Liver (tissue), 9 donors: ENCODE data around the gene DACH1. TPM values are rescaled to one million over a fixed set of nuclear protein-coding genes. Genes with fewer than 3 reads are reported as not detected.

Experiments
- DNase-seq: peaks from one replicate; pipeline ENCODE4 v3.0.0-alpha.2; 2017; ENCODE audit warnings: low spot score
- H3K27ac ChIP-seq, 2 donors: one replicate each; pipeline ENCODE4 v1.7.0; 2013; ENCODE audit warnings: inconsistent platforms in 2 of 2, low read length in 2 of 2, control low read depth in 1 of 2, low read depth in 1 of 2, mild to moderate bottlenecking in 1 of 2
- H3K27me3 ChIP-seq, 4 donors: one replicate each; pipeline versions ENCODE4 v1.6.1 to v1.7.0; 2013; ENCODE audit warnings: low read length in 3 of 4, inconsistent platforms in 1 of 4, mild to moderate bottlenecking in 1 of 4, moderate library complexity in 1 of 4; ENCODE audit not compliant: control insufficient read depth in 4 of 4, insufficient read depth in 4 of 4
- H3K36me3 ChIP-seq, 4 donors: one replicate each; pipeline versions ENCODE4 v1.6.1 to v1.7.0; 2013; ENCODE audit warnings: low read length in 3 of 4, mild to moderate bottlenecking in 3 of 4, low read depth in 1 of 4, moderate library complexity in 1 of 4; ENCODE audit not compliant: control insufficient read depth in 4 of 4, insufficient read depth in 3 of 4
- H3K4me1 ChIP-seq, 4 donors: one replicate each; pipeline versions ENCODE4 v1.6.1 to v1.7.0; 2013; ENCODE audit warnings: low read length in 3 of 4, mild to moderate bottlenecking in 3 of 4, moderate library complexity in 1 of 4; ENCODE audit not compliant: control insufficient read depth in 4 of 4, insufficient read depth in 4 of 4
- H3K4me3 ChIP-seq, 3 donors: one replicate each; pipeline versions ENCODE4 v1.6.1 to v1.7.0; 2013; ENCODE audit warnings: low read length in 3 of 3, control low read depth in 1 of 3, low read depth in 1 of 3, mild to moderate bottlenecking in 1 of 3
- H3K9ac ChIP-seq, 2 donors: one replicate each; pipeline ENCODE4 v1.7.0; 2013; ENCODE audit warnings: low read length in 2 of 2, mild to moderate bottlenecking in 2 of 2, moderate library complexity in 2 of 2, control low read depth in 1 of 2, low read depth in 1 of 2
- H3K9me3 ChIP-seq, 4 donors: one replicate each; pipeline versions ENCODE4 v1.6.1 to v1.7.0; 2013; ENCODE audit warnings: low read length in 3 of 4; ENCODE audit not compliant: control insufficient read depth in 4 of 4
- ATF3 ChIP-seq: IDR thresholded peaks from 2 replicates; pipeline ENCODE4 v1.6.1; 2016; ENCODE audit warnings: antibody characterized with exemption
- CTCF ChIP-seq: fragments of 150-350 bp; IDR thresholded peaks from 2 replicates; pipeline ENCODE4 v1.5.1; 2017; ENCODE audit warnings: improper control_type of control experiment, low read depth, low read length; ENCODE audit not compliant: missing input control
- EGR1 ChIP-seq, 2 donors: IDR thresholded peaks; 2 replicates each; pipeline ENCODE4 v1.6.1; 2016 to 2018; ENCODE audit warnings: antibody characterized with exemption in 2 of 2, low read depth in 2 of 2
- FOXA1 ChIP-seq: IDR thresholded peaks from 2 replicates; pipeline ENCODE4 v1.6.1; 2016; ENCODE audit warnings: antibody characterized with exemption
- FOXA2 ChIP-seq: IDR thresholded peaks from 2 replicates; pipeline ENCODE4 v1.6.1; 2016; ENCODE audit warnings: antibody characterized with exemption
- GABPA ChIP-seq, 2 donors: IDR thresholded peaks in 1 of 2; conservative IDR thresholded peaks in 1 of 2; 2 replicates each; pipeline ENCODE4 v1.6.1; 2016; ENCODE audit warnings: antibody characterized with exemption in 2 of 2, mild to moderate bottlenecking in 1 of 2, moderate library complexity in 1 of 2
- HNF4A ChIP-seq, 2 donors: conservative IDR thresholded peaks; 2 replicates each; pipeline ENCODE4 v1.6.1; 2016; ENCODE audit warnings: antibody characterized with exemption in 2 of 2, mild to moderate bottlenecking in 2 of 2
- HNF4G ChIP-seq: IDR thresholded peaks from 2 replicates; pipeline ENCODE4 v1.6.1; 2016; ENCODE audit warnings: antibody characterized with exemption
- JUND ChIP-seq, 2 donors: IDR thresholded peaks; 2 replicates each; pipeline ENCODE4 v1.6.1; 2016; ENCODE audit warnings: antibody characterized with exemption in 2 of 2
- MAX ChIP-seq: IDR thresholded peaks from 2 replicates; pipeline ENCODE4 v1.6.1; 2016; ENCODE audit warnings: antibody characterized with exemption
- NR2F2 ChIP-seq: IDR thresholded peaks from 2 replicates; pipeline ENCODE4 v1.6.1; 2016; ENCODE audit warnings: antibody characterized with exemption
- RAD21 ChIP-seq, 2 donors: IDR thresholded peaks; 2 replicates each; pipeline ENCODE4 v1.6.1; 2016; ENCODE audit warnings: antibody characterized with exemption in 2 of 2, mild to moderate bottlenecking in 2 of 2
- REST ChIP-seq: IDR thresholded peaks from 2 replicates; pipeline ENCODE4 v1.6.1; 2016; ENCODE audit warnings: antibody characterized with exemption, mild to moderate bottlenecking
- RXRA ChIP-seq, 2 donors: IDR thresholded peaks; 2 replicates each; pipeline ENCODE4 v1.6.1; 2017 to 2018; ENCODE audit warnings: antibody characterized with exemption in 2 of 2, mild to moderate bottlenecking in 1 of 2
- SP1 ChIP-seq: IDR thresholded peaks from 2 replicates; pipeline ENCODE4 v1.6.1; 2018; ENCODE audit warnings: antibody characterized with exemption, mild to moderate bottlenecking
- TAF1 ChIP-seq: conservative IDR thresholded peaks from 2 replicates; pipeline ENCODE4 v1.6.1; 2016; ENCODE audit warnings: antibody characterized with exemption, mild to moderate bottlenecking
- YY1 ChIP-seq: IDR thresholded peaks from 2 replicates; pipeline ENCODE4 v1.6.1; 2016; ENCODE audit warnings: antibody characterized with exemption, mild to moderate bottlenecking
- ZBTB33 ChIP-seq: IDR thresholded peaks from 2 replicates; pipeline ENCODE4 v1.6.1; 2016; ENCODE audit warnings: antibody characterized with exemption
- WGBS: extraction: QIAGEN DNeasy Blood & Tissue Kit; methylation state at CpG from one replicate; pipeline ENCODE4 v1.1.7; 2013; 5-methylcytosine and 5-hydroxymethylcytosine counted together
- polyA plus RNA-seq, 2 donors: library from polyadenylated mRNA; stranded (reverse) in 1 of 2; unstranded in 1 of 2; fragments of 200-250 nt in 1 of 2; fragments of >200 nt in 1 of 2; fragmentation: Nextera tagmentation in 1 of 2; extraction: Ambion mirVana in 1 of 2; gene quantifications; one replicate each; pipeline versions ENCODE4 v1.2.1 to v1.2.3, GENCODE V29; 2013 to 2015
- total RNA-seq, 2 donors: library from RNA; depleted of rRNA; stranded (reverse); fragments of >200 nt; gene quantifications; one replicate each; pipeline ENCODE4 v1.2.3, GENCODE V29; 2014
- donor health status: healthy.
- donor health status: healthy.
- donor health status: healthy.
- donor health status: healthy.
- donor health status: healthy.

Gene DACH1
- total and polyA plus RNA-seq, 4 donors, result 0.28 to 1.9 (median 0.77) TPM

GRCh38 chr13:71828117-71828516, 38.9 kb downstream of the DACH1 start:
- no peaks in the 10 kb centered on the region for H3K4me1 ChIP-seq
- no peak overlapping the region for H3K27ac ChIP-seq
- no peak overlapping the region for H3K9ac ChIP-seq
- H3K36me3 ChIP-seq, result no peaks in the 10 kb centered on the region
- H3K9me3 ChIP-seq, result peaks cover 0 to 3% (median 0%) of the 10 kb centered on the region in 4 donors
- DNase-seq, result no peak
- no peak overlapping the region for H3K4me3 ChIP-seq
- no peak for TF ChIP-seq RAD21 (IDR thresholded peaks at IDR 0.05)
- TF ChIP-seq FOXA1, result no peak
- TF ChIP-seq HNF4A (conservative IDR thresholded peaks at IDR 0.05), result no peak
- TF ChIP-seq TAF1, result no peak
- TF ChIP-seq HNF4G, result no peak
- no peak for TF ChIP-seq CTCF
- TF ChIP-seq EGR1 (IDR thresholded peaks at IDR 0.05; ENCODE audit: low read depth in 2 of 2), result no peak
- H3K27me3 ChIP-seq, result peaks cover 0 to 3% (median 0%) of the 10 kb centered on the region in 4 donors
- 22% methylated on average over 6 of the region's 6 CpGs for WGBS

GRCh38 chr13:71827241-71827640, 39.8 kb downstream of the DACH1 start:
- Histone ChIP-seq H3K9me3 (peaks cover 0 to 3% (median 0%) of the 10 kb centered on the region in 4 donors), H3K27me3 (no peaks in the 10 kb centered on the region), H3K36me3 (no peaks in the 10 kb centered on the region), H3K4me3 (no peak overlapping the region), H3K4me1 (no peaks in the 10 kb centered on the region), H3K9ac (no peak overlapping the region), H3K27ac (no peak overlapping the region)
- TF ChIP-seq YY1, result no peak
- TF ChIP-seq HNF4A (conservative IDR thresholded peaks at IDR 0.05), result no peak
- no peak for TF ChIP-seq FOXA2
- TF ChIP-seq TAF1, result no peak
- no peak for TF ChIP-seq REST
- no peak for TF ChIP-seq JUND (IDR thresholded peaks at IDR 0.05)
- no peak for TF ChIP-seq GABPA (IDR thresholded peaks at IDR 0.05 in 1 of 2, conservative IDR thresholded peaks at IDR 0.05 in 1 of 2)
- no peak for TF ChIP-seq EGR1 (IDR thresholded peaks at IDR 0.05; ENCODE audit: low read depth in 2 of 2)
- TF ChIP-seq MAX, result no peak
- no peak for TF ChIP-seq ATF3
- TF ChIP-seq RXRA (IDR thresholded peaks at IDR 0.05), result no peak
- TF ChIP-seq NR2F2, result no peak
- no peak for TF ChIP-seq SP1
- no peak for TF ChIP-seq RAD21 (IDR thresholded peaks at IDR 0.05)
- TF ChIP-seq ZBTB33, result no peak
- WGBS, result 81% methylated on average over 8 of the region's 8 CpGs
- no peak for DNase-seq
